HG03064 (cell line): ENCODE results near the gene BTF3.
"Not testable (repeated sequence)": the region's sequence is repeated elsewhere in the genome, so short reads cannot be mapped to it uniquely, and the experiment has no call there.

ENCODE experiments used
- ATAC-seq: cut with Tn5 transposase; IDR thresholded peaks from one replicate; pipeline ENCODE4 v1.9.1; 2021; ENCODE audit warnings: low read depth; ENCODE audit not compliant: unreplicated experiment

The BTF3 gene

DNA sequence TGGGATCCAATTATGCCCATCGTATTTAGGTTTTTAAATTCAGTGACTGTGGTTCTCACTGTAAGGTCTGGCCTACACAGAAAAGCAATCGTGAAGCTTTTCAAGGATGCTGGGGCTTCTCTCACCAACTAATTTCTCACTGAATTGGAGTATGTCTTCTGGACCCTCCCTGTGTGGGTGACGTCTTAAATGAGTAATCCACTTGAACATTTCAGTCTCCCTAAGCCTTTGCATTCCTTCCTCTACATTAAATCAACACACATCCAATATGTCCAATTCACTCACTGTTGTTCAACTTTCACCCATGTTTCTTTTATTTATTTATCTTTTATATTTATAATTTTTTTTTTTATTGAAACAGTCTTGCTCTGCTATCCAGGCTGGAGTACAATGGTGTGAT lies 12.5 kb upstream of the BTF3 start:
- no peak for ATAC-seq

DNA sequence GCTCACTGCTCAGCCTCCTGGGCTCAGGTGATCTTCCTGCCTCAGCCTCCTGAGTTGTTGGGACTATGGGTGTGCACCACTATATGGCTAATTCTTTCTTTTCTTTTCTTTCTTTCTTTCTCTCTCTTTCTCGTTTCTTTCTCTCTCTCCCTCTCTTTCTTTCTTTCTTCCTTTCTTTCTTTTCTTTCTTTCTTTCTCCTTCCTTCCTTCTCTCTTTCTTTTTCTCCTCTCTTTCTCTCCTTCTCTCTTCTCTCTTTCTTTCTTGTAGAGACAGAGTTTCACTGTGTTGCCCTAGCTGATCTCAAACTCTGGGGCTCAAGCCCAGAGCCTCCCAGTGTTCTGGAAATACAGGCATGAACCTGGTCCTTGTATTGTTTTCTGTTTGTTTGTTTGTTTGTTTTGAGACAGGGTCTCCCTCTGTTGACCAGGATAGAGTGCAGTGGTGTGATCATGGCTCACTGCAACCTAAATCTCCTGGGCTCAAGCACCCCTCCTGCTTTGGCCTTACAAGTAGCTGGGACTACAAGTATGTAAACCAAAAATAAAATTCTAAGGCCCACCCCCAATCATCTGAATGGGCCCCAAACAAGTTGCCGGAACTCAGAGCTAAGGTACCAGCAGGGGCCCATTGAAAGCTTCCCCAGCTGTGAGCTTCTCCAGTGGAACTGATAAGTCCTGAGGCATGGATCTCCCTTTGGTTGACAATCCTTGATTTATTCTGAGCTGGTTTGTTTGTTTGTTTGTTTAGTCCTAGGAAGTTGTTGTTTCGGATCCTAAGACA lies 11.9 kb upstream of the BTF3 start:
- ATAC-seq, result no peak

- not testable (repeated sequence) for ATAC-seq
Measured at GRCh38 chr5:73487257-73487656, 11.0 kb upstream of the BTF3 start.

GRCh38 chr5:73487815-73488214 lies 10.4 kb upstream of the BTF3 start:
- ATAC-seq, result no peak

GRCh38 chr5:73488806-73489205 lies 9.4 kb upstream of the BTF3 start:
- no peak for ATAC-seq

- ATAC-seq, result no peak
Measured at GRCh38 chr5:73490088-73490487, 8.2 kb upstream of the BTF3 start.

DNA sequence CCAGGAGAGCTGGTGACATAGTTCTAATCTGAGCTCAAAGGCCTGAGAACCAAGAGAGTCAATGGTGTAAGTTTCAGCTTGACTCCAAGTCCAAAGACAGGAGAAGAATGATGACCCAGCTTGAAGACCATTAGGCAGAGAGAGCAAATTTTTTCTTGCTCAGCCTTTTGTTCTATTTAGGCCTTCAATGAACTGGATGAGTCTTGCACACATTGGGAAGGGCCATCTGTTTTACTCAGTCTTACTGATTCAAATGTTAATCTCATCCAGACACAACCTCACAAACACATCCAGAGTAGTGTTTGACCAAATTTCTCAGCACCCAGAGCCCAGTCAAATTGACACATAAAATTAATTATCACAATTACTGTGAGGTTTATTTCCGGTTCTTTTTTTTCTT lies 7.1 kb upstream of the BTF3 start:
- ATAC-seq, result no peak

DNA sequence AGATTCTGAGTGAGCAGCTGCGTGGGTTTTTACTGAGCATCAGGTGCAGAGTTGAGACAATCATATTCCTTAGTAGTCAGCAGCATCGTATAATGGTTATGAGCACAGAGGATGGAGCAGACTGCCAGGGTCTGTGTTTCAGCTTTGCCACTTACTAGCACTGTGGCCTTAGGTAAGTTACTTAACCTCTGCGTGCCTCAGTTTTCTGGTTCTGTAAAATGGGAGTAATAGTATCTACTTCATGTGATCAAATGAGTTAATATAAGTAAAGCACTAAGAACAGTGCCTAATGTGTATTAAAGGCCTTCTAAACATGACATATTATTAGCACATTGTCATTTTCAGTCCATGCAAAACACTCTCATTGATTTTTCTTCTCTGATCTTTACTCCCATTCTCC lies 4.8 kb upstream of the BTF3 start:
- no peak for ATAC-seq

DNA sequence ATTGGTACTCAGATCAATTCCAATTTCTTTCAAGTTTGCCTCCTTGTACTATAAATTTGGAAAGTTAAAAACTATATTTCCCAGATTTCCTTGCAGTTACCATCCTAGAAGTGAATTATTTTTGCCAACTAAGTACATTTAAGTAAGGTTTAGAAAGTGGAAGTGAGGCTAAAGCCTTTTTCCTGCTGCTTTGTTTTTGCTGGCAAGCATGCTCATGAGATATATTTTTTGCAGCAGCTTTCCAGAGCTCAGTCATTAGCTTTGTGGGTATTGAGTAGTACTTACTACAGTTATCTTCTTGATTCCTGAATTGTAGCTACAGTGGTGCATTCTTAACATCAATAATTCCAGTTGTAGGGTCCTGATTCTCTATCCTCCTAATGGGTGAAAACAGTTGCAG lies 3.5 kb upstream of the BTF3 start:
- no peak for ATAC-seq

- ATAC-seq, result no peak
Measured at GRCh38 chr5:73495772-73496335, 2.4 kb upstream of the BTF3 start.

DNA sequence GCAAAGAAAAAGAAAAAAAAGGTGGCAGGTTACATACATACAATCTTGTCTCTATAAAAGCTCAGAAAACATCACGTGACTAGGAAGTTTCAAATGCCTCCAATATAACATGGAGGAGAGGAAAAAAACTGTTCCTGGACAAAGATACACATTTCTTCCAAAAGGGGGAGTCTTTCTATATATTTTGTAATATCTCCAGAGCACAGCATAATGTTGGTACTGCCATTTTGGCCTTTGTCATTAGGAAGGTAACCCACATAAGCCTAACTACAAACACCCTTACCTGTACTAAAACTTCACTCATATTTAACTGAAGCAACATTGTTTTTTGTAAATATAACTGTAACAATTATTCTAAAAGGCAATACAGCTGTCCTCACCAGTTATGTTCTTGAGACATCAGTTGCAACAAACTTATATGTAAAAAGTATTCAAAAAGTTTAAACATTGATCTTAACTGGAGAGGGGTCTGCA lies 1.2 kb upstream of the BTF3 start:
- no peak for ATAC-seq

- ATAC-seq, result no peak
Measured at GRCh38 chr5:73497497-73498056, 665 bp upstream of the BTF3 start.

DNA sequence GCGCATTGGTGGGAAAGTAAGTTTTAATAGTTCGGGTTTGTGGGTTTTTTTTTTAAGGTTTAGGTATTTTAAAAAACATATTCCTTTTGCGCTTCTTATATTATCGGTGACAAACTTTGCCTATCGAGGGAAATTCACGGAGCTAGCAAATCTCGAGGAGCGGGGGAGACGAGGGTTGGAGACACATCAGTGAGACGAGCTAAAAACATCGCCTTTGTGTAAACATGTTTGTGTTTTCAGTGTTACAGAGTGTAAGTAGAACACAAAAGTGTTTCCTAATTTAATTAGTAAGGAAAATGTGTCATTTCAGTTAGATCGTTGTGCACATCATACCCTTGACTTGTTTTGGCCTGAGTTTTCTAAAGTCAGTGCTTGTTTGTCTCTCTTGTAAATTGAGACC lies 945 bp downstream of the BTF3 start:
- no peak for ATAC-seq

GRCh38 chr5:73499756-73500155 lies 1.5 kb downstream of the BTF3 start:
- ATAC-seq, result no peak

DNA sequence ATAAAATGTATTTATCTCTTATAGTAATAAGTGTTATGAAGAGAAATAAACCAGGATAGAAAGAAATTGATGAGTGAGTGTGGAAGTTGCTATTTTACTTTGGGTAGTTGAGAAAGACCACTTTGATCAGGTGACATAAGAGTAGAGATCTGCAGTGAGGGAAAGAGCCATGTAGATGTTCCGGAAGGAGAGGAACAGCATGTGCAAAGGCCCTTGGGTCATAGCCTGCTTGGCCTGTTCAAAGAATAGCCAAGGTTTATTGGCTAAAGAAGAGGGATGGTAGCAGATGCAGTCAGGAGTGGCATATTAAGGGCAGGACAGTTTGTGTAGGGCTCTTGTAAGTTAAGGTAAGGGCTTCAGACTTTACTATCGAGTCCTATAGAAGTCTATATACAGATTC lies 3.2 kb downstream of the BTF3 start:
- no peak for ATAC-seq

- no peak for ATAC-seq
Measured at GRCh38 chr5:73506459-73506955, 8.3 kb downstream of the BTF3 start.

- ATAC-seq, result no peak
Measured at GRCh38 chr5:73507062-73507461, 8.8 kb downstream of the BTF3 start.

DNA sequence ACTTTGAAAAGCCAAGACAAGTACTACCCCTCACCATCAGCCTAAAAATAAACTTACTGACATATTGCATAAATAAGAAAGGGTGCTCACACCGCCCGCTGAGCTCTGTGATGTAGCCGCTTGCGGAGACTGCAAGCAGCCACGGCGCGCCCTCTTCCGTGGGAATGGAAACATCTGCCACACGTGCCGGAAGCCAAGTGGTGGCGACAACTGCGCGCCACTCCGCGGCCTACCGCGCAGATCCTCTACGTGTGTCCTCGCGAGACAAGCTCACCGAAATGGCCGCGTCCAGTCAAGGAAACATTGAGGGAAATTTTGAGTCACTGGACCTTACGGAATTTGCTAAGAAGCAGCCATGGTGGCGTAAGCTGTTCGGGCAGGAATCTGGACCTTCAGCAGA lies 10.3 kb downstream of the BTF3 start:
- ATAC-seq, result not testable (repeated sequence)

- no peak for ATAC-seq
Measured at GRCh38 chr5:73513996-73514395, 15.8 kb downstream of the BTF3 start.

DNA sequence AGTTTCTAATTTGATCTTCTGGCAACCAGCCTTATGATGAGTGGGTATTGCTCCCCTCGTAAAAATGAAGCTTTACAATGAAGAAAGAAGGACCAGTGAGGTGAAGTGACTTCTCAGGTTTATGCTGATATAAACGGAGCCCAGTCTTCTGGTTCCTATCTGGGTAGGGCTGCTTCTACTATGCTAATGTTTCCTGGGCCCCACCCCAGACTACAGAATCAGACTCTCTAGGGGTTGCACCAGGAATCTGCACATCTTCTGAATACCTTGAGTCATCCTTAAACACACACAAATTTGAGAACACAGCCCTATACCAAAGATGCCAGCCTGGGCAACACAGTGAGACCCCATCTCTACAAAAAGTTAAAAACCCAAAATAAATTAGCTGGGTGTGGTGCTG lies 16.2 kb downstream of the BTF3 start:
- ATAC-seq, result no peak

DNA sequence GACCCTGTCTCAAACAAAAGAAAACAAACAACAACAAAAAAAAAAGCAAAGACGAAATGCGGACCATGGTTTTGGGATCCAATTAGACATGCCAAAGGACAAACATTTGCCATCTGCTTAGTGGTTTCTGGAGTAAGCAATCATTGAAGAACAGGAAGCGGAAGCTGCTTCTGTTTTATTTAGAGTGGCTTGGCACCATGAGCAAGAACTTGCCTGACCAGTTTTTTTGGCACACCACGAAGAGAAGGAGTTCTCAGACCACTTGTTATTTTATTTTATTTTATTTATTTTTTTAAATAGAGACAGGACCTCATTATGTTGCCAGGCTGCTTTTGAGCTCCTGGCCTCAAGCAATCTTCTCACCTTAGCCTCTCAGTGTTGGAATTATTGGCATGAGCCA lies 17.0 kb downstream of the BTF3 start:
- ATAC-seq, result no peak
